ENCODE results near the gene ABCE1.
"Not testable (repeated sequence)": the region's sequence is repeated elsewhere in the genome, so short reads cannot be mapped to it uniquely, and the experiment has no call there.

DNA sequence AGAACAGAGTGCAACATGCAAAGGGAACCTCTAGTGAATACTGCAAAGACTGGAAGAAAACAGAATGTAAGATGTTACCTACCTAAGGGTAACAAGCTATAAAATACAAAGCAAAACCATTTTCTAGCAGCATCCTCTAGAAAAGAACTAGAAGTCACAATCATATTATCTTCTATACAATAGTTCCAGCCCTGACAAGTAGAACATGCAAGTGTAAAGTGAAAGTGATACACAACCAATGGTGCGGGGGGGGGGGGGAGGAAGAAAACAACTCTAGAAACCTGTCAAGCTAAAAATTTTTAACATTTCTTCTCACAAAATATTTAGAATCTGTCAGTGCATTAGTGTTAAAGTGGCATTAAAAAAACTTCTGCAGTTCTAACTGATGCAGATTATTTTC lies 38.1 kb downstream of the ABCE1 start:
- TF ChIP-seq, protein P1, sequence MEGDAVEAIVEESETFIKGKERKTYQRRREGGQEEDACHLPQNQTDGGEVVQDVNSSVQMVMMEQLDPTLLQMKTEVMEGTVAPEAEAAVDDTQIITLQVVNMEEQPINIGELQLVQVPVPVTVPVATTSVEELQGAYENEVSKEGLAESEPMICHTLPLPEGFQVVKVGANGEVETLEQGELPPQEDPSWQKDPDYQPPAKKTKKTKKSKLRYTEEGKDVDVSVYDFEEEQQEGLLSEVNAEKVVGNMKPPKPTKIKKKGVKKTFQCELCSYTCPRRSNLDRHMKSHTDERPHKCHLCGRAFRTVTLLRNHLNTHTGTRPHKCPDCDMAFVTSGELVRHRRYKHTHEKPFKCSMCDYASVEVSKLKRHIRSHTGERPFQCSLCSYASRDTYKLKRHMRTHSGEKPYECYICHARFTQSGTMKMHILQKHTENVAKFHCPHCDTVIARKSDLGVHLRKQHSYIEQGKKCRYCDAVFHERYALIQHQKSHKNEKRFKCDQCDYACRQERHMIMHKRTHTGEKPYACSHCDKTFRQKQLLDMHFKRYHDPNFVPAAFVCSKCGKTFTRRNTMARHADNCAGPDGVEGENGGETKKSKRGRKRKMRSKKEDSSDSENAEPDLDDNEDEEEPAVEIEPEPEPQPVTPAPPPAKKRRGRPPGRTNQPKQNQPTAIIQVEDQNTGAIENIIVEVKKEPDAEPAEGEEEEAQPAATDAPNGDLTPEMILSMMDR (IDR thresholded peaks at IDR 0.05), result not testable (repeated sequence)
- TF ChIP-seq, protein P2, sequence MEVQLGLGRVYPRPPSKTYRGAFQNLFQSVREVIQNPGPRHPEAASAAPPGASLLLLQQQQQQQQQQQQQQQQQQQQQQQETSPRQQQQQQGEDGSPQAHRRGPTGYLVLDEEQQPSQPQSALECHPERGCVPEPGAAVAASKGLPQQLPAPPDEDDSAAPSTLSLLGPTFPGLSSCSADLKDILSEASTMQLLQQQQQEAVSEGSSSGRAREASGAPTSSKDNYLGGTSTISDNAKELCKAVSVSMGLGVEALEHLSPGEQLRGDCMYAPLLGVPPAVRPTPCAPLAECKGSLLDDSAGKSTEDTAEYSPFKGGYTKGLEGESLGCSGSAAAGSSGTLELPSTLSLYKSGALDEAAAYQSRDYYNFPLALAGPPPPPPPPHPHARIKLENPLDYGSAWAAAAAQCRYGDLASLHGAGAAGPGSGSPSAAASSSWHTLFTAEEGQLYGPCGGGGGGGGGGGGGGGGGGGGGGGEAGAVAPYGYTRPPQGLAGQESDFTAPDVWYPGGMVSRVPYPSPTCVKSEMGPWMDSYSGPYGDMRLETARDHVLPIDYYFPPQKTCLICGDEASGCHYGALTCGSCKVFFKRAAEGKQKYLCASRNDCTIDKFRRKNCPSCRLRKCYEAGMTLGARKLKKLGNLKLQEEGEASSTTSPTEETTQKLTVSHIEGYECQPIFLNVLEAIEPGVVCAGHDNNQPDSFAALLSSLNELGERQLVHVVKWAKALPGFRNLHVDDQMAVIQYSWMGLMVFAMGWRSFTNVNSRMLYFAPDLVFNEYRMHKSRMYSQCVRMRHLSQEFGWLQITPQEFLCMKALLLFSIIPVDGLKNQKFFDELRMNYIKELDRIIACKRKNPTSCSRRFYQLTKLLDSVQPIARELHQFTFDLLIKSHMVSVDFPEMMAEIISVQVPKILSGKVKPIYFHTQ (CRISPR knock-in tag; IDR thresholded peaks at IDR 0.05), result not testable (repeated sequence)
- not testable (repeated sequence) for TF ChIP-seq FOXP1 (CRISPR knock-in tag; IDR thresholded peaks at IDR 0.05; ENCODE audit: borderline replicate concordance); CREB1 (CRISPR knock-in tag; IDR thresholded peaks at IDR 0.05); JUN (CRISPR knock-in tag; IDR thresholded peaks at IDR 0.05)
- TF ChIP-seq, protein P3, sequence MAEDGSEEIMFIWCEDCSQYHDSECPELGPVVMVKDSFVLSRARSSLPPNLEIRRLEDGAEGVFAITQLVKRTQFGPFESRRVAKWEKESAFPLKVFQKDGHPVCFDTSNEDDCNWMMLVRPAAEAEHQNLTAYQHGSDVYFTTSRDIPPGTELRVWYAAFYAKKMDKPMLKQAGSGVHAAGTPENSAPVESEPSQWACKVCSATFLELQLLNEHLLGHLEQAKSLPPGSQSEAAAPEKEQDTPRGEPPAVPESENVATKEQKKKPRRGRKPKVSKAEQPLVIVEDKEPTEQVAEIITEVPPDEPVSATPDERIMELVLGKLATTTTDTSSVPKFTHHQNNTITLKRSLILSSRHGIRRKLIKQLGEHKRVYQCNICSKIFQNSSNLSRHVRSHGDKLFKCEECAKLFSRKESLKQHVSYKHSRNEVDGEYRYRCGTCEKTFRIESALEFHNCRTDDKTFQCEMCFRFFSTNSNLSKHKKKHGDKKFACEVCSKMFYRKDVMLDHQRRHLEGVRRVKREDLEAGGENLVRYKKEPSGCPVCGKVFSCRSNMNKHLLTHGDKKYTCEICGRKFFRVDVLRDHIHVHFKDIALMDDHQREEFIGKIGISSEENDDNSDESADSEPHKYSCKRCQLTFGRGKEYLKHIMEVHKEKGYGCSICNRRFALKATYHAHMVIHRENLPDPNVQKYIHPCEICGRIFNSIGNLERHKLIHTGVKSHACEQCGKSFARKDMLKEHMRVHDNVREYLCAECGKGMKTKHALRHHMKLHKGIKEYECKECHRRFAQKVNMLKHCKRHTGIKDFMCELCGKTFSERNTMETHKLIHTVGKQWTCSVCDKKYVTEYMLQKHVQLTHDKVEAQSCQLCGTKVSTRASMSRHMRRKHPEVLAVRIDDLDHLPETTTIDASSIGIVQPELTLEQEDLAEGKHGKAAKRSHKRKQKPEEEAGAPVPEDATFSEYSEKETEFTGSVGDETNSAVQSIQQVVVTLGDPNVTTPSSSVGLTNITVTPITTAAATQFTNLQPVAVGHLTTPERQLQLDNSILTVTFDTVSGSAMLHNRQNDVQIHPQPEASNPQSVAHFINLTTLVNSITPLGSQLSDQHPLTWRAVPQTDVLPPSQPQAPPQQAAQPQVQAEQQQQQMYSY (CRISPR knock-in tag; IDR thresholded peaks at IDR 0.05), result not testable (repeated sequence)
- TF ChIP-seq, protein P4, sequence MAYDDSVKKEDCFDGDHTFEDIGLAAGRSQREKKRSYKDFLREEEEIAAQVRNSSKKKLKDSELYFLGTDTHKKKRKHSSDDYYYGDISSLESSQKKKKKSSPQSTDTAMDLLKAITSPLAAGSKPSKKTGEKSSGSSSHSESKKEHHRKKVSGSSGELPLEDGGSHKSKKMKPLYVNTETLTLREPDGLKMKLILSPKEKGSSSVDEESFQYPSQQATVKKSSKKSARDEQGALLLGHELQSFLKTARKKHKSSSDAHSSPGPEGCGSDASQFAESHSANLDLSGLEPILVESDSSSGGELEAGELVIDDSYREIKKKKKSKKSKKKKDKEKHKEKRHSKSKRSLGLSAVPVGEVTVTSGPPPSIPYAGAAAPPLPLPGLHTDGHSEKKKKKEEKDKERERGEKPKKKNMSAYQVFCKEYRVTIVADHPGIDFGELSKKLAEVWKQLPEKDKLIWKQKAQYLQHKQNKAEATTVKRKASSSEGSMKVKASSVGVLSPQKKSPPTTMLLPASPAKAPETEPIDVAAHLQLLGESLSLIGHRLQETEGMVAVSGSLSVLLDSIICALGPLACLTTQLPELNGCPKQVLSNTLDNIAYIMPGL (CRISPR knock-in tag; IDR thresholded peaks at IDR 0.05), result not testable (repeated sequence)

Data from WTC11 (cell line).